PC-3 (cell line): ENCODE data around the gene NEAT1.

Experiments used
- CTCF ChIP-seq: fragments of 300-600 bp; sonication (generic); conservative IDR thresholded peaks from 2 replicates; pipeline ENCODE4 v1.5.1; 2017; ENCODE audit warnings: antibody characterized with exemption, low read depth, mild to moderate bottlenecking, low read length
- EZH2 ChIP-seq: fragments of 300-600 bp; sonication (generic); IDR thresholded peaks from one replicate; pipeline ENCODE4 v1.6.1; 2017; ENCODE audit warnings: antibody characterized with exemption, mild to moderate bottlenecking, low read length; ENCODE audit not compliant: unreplicated experiment

GRCh38 chr11:65436412-65437032 lies 13.9 kb downstream of the NEAT1 start:
- TF ChIP-seq CTCF (no peak), EZH2 (no peak)
